ENCODE results near the gene LAMA1.

DNA sequence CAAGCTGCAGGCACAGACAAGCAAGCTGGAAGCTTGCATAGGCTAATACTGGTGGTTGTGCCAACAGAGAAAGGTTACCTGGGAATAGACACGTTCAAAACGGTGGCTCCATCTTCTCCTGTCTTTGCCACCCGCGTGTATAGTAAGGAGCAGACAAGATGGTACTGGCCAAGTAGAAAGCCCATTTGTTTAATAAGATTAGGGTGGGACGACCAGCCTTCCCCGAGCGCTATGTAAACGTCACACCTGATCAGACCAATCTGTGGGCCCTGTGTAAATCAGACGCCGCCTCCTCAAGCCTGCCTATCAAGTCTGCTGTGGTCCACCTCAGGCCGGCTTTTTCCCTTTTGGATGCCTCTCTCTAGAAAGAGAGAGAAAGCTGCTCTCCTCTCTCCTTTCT, 189.2 kb downstream of the LAMA1 start:
- TF ChIP-seq, protein P1, sequence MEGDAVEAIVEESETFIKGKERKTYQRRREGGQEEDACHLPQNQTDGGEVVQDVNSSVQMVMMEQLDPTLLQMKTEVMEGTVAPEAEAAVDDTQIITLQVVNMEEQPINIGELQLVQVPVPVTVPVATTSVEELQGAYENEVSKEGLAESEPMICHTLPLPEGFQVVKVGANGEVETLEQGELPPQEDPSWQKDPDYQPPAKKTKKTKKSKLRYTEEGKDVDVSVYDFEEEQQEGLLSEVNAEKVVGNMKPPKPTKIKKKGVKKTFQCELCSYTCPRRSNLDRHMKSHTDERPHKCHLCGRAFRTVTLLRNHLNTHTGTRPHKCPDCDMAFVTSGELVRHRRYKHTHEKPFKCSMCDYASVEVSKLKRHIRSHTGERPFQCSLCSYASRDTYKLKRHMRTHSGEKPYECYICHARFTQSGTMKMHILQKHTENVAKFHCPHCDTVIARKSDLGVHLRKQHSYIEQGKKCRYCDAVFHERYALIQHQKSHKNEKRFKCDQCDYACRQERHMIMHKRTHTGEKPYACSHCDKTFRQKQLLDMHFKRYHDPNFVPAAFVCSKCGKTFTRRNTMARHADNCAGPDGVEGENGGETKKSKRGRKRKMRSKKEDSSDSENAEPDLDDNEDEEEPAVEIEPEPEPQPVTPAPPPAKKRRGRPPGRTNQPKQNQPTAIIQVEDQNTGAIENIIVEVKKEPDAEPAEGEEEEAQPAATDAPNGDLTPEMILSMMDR (IDR thresholded peaks at IDR 0.05): no peak
- no peak for TF ChIP-seq POLR2A (IDR thresholded peaks at IDR 0.05)
- TF ChIP-seq EP300 (IDR thresholded peaks at IDR 0.05): no peak

All from tibial nerve (tissue), 4 donors.